IPS-NIHi7 (cell line): Measurements from ENCODE around the gene PDE2A.
A peak's percentile ranks its signal among the peaks of the same experiment; 100 is the strongest.

ENCODE experiments used
- DNase-seq: peaks from one replicate; pipeline ENCODE4 v3.0.0; 2012; ENCODE audit warnings: mixed read lengths; ENCODE audit errors: extremely low spot score

Gene PDE2A

GRCh38 chr11:72636376-72636775 lies 37.8 kb downstream of the PDE2A start:
- no peak for DNase-seq

GRCh38 chr11:72635933-72636332 lies 38.3 kb downstream of the PDE2A start:
- peak; percentile 57 for DNase-seq

GRCh38 chr11:72635309-72635915 lies 38.8 kb downstream of the PDE2A start:
- no peak for DNase-seq

GRCh38 chr11:72634472-72635095 lies 39.6 kb downstream of the PDE2A start:
- DNase-seq, result no peak

GRCh38 chr11:72634016-72634415 lies 40.2 kb downstream of the PDE2A start:
- no peak for DNase-seq

GRCh38 chr11:72633068-72633467 lies 41.2 kb downstream of the PDE2A start:
- no peak for DNase-seq

- peak; percentile 40 for DNase-seq
Observed at GRCh38 chr11:72631806-72632731, 42.2 kb downstream of the PDE2A start.

- no peak for DNase-seq
Observed at GRCh38 chr11:72630104-72630852, 43.9 kb downstream of the PDE2A start.

- DNase-seq, result no peak
Observed at GRCh38 chr11:72629266-72629665, 45.0 kb downstream of the PDE2A start.

GRCh38 chr11:72627594-72628281 lies 46.5 kb downstream of the PDE2A start:
- DNase-seq, result no peak

GRCh38 chr11:72626414-72626936 lies 47.7 kb downstream of the PDE2A start:
- no peak for DNase-seq

GRCh38 chr11:72625691-72626413 lies 48.4 kb downstream of the PDE2A start:
- peak; percentile 57 for DNase-seq

GRCh38 chr11:72624496-72625201 lies 49.6 kb downstream of the PDE2A start:
- DNase-seq, result no peak

GRCh38 chr11:72623052-72623451 lies 51.2 kb downstream of the PDE2A start:
- DNase-seq, result no peak

GRCh38 chr11:72621008-72621610 lies 53.1 kb downstream of the PDE2A start:
- no peak for DNase-seq

- DNase-seq, result no peak
Observed at GRCh38 chr11:72618803-72619202, 55.4 kb downstream of the PDE2A start.

- no peak for DNase-seq
Observed at GRCh38 chr11:72617080-72617762, 57.0 kb downstream of the PDE2A start.

GRCh38 chr11:72616655-72617054 lies 57.6 kb downstream of the PDE2A start:
- DNase-seq, result no peak

GRCh38 chr11:72615329-72615728 lies 58.9 kb downstream of the PDE2A start:
- no peak for DNase-seq
